Loucy (cell line): Measurements from ENCODE around the gene GCNT2.
"Not testable (repeated sequence)": the region's sequence is repeated elsewhere in the genome, so short reads cannot be mapped to it uniquely, and the experiment has no call there.

Experiments used
- H2AFZ ChIP-seq: fragments of 200-600 bp; sonication (generic); 2 replicates; pipeline ENCODE4 v1.6.0; 2016; ENCODE audit warnings: antibody characterized with exemption, mild to moderate bottlenecking, low read length, moderate library complexity
- H3F3A ChIP-seq: fragments of 200-600 bp; 2 replicates; pipeline ENCODE4 v1.6.0; 2016; ENCODE audit warnings: antibody characterized with exemption, low read depth, mild to moderate bottlenecking
- H3K27me3 ChIP-seq: fragments of 200-600 bp; sonication (generic); 2 replicates; pipeline ENCODE4 v1.6.1; 2014; ENCODE audit warnings: low read length, mild to moderate bottlenecking; ENCODE audit not compliant: insufficient read depth, poor library complexity, severe bottlenecking
- H3K36me3 ChIP-seq: fragments of 200-600 bp; sonication (generic); 2 replicates; pipeline ENCODE4 v1.6.1; 2016; ENCODE audit warnings: low read length; ENCODE audit not compliant: insufficient read depth
- H3K4me1 ChIP-seq: fragments of 200-600 bp; sonication (generic); 2 replicates; pipeline ENCODE4 v1.5.1; 2014; ENCODE audit warnings: low read length, mild to moderate bottlenecking; ENCODE audit not compliant: insufficient read depth, poor library complexity, severe bottlenecking
- H3K4me2 ChIP-seq: fragments of 200-600 bp; sonication (generic); 2 replicates; pipeline ENCODE4 v1.6.0; 2014; ENCODE audit warnings: antibody characterized with exemption, low read length, low read depth, mild to moderate bottlenecking; ENCODE audit not compliant: poor library complexity, severe bottlenecking
- H3K4me3 ChIP-seq: fragments of 200-600 bp; sonication (generic); 2 replicates; pipeline ENCODE4 v1.5.1; 2014; ENCODE audit warnings: low read length, mild to moderate bottlenecking, mixed read lengths; ENCODE audit not compliant: poor library complexity, severe bottlenecking
- H3K79me2 ChIP-seq: fragments of 200-600 bp; sonication (generic); 2 replicates; pipeline ENCODE4 v1.6.1; 2014; ENCODE audit warnings: low read length; ENCODE audit not compliant: insufficient read depth
- H3K9ac ChIP-seq: fragments of 200-600 bp; sonication (generic); 2 replicates; pipeline ENCODE4 v1.6.0; 2014; ENCODE audit warnings: mild to moderate bottlenecking, low read depth, low read length, moderate library complexity; ENCODE audit not compliant: poor library complexity, severe bottlenecking
- H3K9me2 ChIP-seq: fragments of 200-600 bp; sonication (generic); replicated peaks from 2 replicates; pipeline ENCODE4 v1.6.1; 2016; ENCODE audit warnings: low read depth, low read length, mixed read lengths
- H3K9me3 ChIP-seq: fragments of 200-600 bp; sonication (generic); 2 replicates; pipeline ENCODE4 v1.6.1; 2014; ENCODE audit warnings: mild to moderate bottlenecking, antibody characterized with exemption, low read length, low read depth; ENCODE audit not compliant: insufficient read depth
- H4K20me1 ChIP-seq: fragments of 200-600 bp; sonication (generic); 2 replicates; pipeline ENCODE4 v1.6.0; 2014; ENCODE audit warnings: antibody characterized with exemption, low read length, mild to moderate bottlenecking; ENCODE audit not compliant: insufficient read depth, poor library complexity, severe bottlenecking
- EZH2phosphoT487 ChIP-seq: fragments of 200-600 bp; IDR thresholded peaks from 2 replicates; pipeline ENCODE4 v1.6.1; 2018; ENCODE audit warnings: antibody characterized with exemption, mild to moderate bottlenecking, moderate library complexity, borderline replicate concordance
- TF ChIP-seq, protein P1 (sequence below): fragments of 200-600 bp; sonication (generic); conservative IDR thresholded peaks from 2 replicates; pipeline ENCODE4 v1.5.1; 2014; ENCODE audit warnings: mild to moderate bottlenecking, antibody characterized with exemption, low read length

GCNT2 gene

DNA sequence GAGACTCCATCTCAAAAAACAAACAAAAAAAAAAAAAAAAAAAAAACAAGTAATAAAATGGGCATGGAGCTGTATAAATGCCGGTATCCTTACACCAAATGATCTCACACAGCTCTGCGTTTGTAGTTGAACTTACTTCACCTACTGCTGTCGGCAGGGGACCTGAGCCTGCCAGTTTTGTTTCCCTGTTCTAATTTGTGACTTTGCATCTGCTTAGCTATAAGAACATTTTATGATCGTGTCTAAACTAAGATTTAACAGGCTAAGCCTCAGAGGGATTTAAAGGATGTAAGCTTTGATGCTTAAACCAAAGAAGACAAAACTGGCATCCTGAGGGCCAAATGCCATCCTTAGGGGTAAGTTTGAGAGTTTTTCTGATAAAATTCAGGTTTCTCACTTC lies 58.7 kb downstream of the GCNT2 start:
- Histone ChIP-seq H3F3A (no peaks in the 10 kb centered on the region), H3K9me3 (no peaks in the 10 kb centered on the region), H3K4me1 (no peaks in the 10 kb centered on the region), H3K4me2 (no peak overlapping the region), H2AFZ (no peak overlapping the region), H3K36me3 (no peaks in the 10 kb centered on the region), H3K4me3 (no peak overlapping the region), H3K9ac (no peak overlapping the region), H3K9me2 (no peaks in the 10 kb centered on the region), H4K20me1 (no peaks in the 10 kb centered on the region), H3K27me3 (no peaks in the 10 kb centered on the region), H3K79me2 (no peaks in the 10 kb centered on the region)
- TF ChIP-seq EZH2phosphoT487: no peak
- TF ChIP-seq, protein P1, sequence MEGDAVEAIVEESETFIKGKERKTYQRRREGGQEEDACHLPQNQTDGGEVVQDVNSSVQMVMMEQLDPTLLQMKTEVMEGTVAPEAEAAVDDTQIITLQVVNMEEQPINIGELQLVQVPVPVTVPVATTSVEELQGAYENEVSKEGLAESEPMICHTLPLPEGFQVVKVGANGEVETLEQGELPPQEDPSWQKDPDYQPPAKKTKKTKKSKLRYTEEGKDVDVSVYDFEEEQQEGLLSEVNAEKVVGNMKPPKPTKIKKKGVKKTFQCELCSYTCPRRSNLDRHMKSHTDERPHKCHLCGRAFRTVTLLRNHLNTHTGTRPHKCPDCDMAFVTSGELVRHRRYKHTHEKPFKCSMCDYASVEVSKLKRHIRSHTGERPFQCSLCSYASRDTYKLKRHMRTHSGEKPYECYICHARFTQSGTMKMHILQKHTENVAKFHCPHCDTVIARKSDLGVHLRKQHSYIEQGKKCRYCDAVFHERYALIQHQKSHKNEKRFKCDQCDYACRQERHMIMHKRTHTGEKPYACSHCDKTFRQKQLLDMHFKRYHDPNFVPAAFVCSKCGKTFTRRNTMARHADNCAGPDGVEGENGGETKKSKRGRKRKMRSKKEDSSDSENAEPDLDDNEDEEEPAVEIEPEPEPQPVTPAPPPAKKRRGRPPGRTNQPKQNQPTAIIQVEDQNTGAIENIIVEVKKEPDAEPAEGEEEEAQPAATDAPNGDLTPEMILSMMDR: no peak

- Histone ChIP-seq H3K4me3 (no peak overlapping the region), H3K36me3 (no peaks in the 10 kb centered on the region), H3F3A (no peaks in the 10 kb centered on the region), H4K20me1 (no peaks in the 10 kb centered on the region), H2AFZ (no peak overlapping the region), H3K9me3 (no peaks in the 10 kb centered on the region), H3K9me2 (no peaks in the 10 kb centered on the region), H3K79me2 (no peaks in the 10 kb centered on the region), H3K4me1 (no peaks in the 10 kb centered on the region), H3K9ac (no peak overlapping the region), H3K4me2 (no peak overlapping the region), H3K27me3 (no peaks in the 10 kb centered on the region)
- TF ChIP-seq EZH2phosphoT487: no peak
- TF ChIP-seq, protein P1: no peak
Observed at GRCh38 chr6:10580570-10580969, 59.4 kb downstream of the GCNT2 start.

- not testable (repeated sequence) for H3K79me2 ChIP-seq, H3K9me3 ChIP-seq, H3K36me3 ChIP-seq, H3K9me2 ChIP-seq, H3F3A ChIP-seq, H2AFZ ChIP-seq, H3K4me2 ChIP-seq, H4K20me1 ChIP-seq, H3K9ac ChIP-seq, H3K4me1 ChIP-seq, H3K27me3 ChIP-seq, H3K4me3 ChIP-seq
Observed at GRCh38 chr6:10581402-10581801, 60.3 kb downstream of the GCNT2 start.

DNA sequence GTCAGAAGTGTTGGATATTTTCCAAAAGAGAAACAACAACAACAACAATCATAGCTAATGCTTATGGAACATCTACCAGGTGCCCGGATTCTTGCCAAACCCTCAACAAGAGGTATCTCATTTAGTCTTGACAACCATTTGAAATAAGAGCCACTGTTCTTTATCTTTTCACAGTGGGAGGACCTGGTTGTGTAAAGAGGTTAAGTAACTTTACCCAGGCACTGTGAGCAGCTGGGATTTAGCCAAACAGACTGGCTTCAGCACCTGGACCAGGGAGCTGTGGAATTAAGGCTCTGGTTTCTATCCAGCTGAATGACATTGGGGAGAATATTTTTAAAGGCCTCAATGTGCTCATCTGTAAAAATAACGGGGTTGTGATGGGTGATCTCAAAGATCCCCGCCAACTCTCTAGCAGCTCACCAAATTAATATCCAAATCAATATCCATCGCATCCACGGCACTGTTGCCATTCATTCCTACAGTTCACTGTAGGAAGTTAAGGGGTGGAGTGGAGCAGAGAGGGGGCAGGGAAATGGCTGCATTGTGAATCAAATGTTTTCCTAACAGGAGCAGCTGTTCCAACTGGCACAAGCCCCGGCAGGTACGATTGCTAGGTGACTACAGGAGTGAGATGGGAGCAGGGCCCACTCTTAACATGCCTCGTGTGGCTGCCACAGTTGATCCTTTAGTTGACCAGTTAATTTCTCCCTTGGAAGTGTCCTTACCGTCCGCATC lies 61.8 kb downstream of the GCNT2 start:
- no peak for TF ChIP-seq EZH2phosphoT487
- TF ChIP-seq, protein P1: no peak
- Histone ChIP-seq H3K4me2 (no peak overlapping the region), H4K20me1 (no peaks in the 10 kb centered on the region), H3K36me3 (no peaks in the 10 kb centered on the region), H3K9me3 (no peaks in the 10 kb centered on the region), H3K4me3 (no peak overlapping the region), H3K27me3 (no peaks in the 10 kb centered on the region), H3K79me2 (no peaks in the 10 kb centered on the region), H2AFZ (no peak overlapping the region), H3F3A (no peaks in the 10 kb centered on the region), H3K9me2 (no peaks in the 10 kb centered on the region), H3K4me1 (peaks cover 6% of the 10 kb centered on the region), H3K9ac (no peak overlapping the region)
